Measurements from ENCODE around the gene UGGT2. TPM values are rescaled to one million over a fixed set of nuclear protein-coding genes. Genes with fewer than 3 reads are reported as not detected.

Gene UGGT2
- total and polyA plus RNA-seq, 2 of the 13 experiments (the other 11 are each of a cell fraction or from before 2014, with no cell fraction given): 13.2 to 27.1 TPM

DNA sequence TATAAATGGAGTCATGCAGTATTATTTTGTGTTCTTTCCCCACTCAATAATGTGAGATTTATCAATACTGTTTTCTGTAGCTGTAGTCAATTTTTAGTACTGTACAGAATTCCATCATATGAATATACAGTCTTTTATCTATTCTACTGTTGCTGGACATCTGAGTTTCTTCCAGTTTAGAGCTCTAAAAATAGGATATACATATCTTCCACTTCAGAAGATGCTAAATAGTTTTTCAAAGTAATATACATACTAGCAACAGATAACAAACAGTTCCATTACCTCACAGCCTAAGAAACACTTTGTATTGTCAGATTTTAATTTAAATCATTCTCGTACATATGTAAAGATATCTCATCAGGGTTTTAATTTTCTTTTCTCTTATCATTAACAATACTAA, 149.6 kb downstream of the UGGT2 start:
- no peaks in the 10 kb centered on the region for H3K27me3 ChIP-seq (ENCODE audit: control insufficient read depth in 1 of 2, insufficient read depth in 2 of 2, low read length in 2 of 2)
- CTCF ChIA-PET (ENCODE audit: low intra/inter-chr PET ratio, low total read pairs): no interaction called here
- FAIRE-seq: no peak
- no peaks in the 10 kb centered on the region for H4K20me1 ChIP-seq (ENCODE audit: insufficient read depth, low read length)
- DNase-seq (ENCODE audit: low spot score): no peak
- H3K4me1 ChIP-seq (ENCODE audit: insufficient read depth, low read length): no peaks in the 10 kb centered on the region
- POLR2A ChIA-PET: no interaction called here
- no peak overlapping the region for H3K9ac ChIP-seq (ENCODE audit: insufficient read depth, low read depth, low read length)
- no peaks in the 10 kb centered on the region for H3K79me2 ChIP-seq (ENCODE audit: insufficient read depth, low read length)
- H3K4me2 ChIP-seq (ENCODE audit: low read depth, low read length): no peak overlapping the region
- no peak overlapping the region for H3K27ac ChIP-seq (ENCODE audit: extremely low read length, insufficient read depth, low read length)
- H2AFZ ChIP-seq (ENCODE audit: low read length): no peak overlapping the region
- BruUV-seq (replicated peaks): no TSS peak
- no peak for TF ChIP-seq HOXA9 (CRISPR knock-in tag; IDR thresholded peaks at IDR 0.05; ENCODE audit: borderline replicate concordance)
- H3K36me3 ChIP-seq (replicated peaks in 1 of 2; ENCODE audit: control insufficient read depth in 1 of 2, insufficient read depth in 2 of 2, low read length in 2 of 2): peaks cover 0 to 8% of the 10 kb centered on the region in 2 experiments; a peak in 2 of 5 replicates
- in situ Hi-C loops (cut with HindIII; ENCODE audit: extremely low pct_ligation_motif_present, low pct_unique_long_range_greater_than_20kb) (no loop called here), intact Hi-C loops (cut with micrococcal nuclease; ENCODE audit: unreplicated experiment) (no loop called here)
- no peaks in the 10 kb centered on the region for H3K9me3 ChIP-seq (ENCODE audit: low read length)
- no peak for ATAC-seq
- WGBS (ENCODE audit: low lambda C conversion rate): 93% methylated on average over 1 of the region's 1 CpG
- H3K4me3 ChIP-seq (replicated peaks in 1 of 3; ENCODE audit: insufficient read depth in 1 of 3, low read depth in 2 of 3, low read length in 3 of 3): no peak overlapping the region

DNA sequence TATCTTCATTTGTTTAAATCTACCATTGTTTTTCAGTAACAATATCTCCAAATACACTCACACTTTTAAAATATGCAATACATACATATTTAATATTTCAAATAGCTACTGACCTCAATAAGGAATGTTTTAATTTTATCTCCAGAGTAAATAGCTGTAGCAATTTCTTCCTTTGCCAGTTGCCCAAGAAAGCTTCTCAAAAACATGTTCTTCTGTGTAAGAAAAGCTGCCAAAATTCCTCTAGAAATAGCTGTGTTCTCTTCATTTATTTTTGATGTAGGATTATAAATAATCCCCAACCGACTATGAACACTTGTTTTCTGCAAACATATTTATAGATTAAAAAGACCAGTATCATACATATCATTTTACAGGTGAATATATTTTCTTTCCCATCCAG, 150.5 kb downstream of the UGGT2 start:
- intact Hi-C loops (cut with micrococcal nuclease; ENCODE audit: unreplicated experiment): no loop called here
- ChIA-PET POLR2A (no interaction called here), CTCF (ENCODE audit: low intra/inter-chr PET ratio, low total read pairs) (no interaction called here)
- no peaks in the 10 kb centered on the region for H3K9me3 ChIP-seq (ENCODE audit: low read length)
- in situ Hi-C loops (cut with HindIII; ENCODE audit: extremely low pct_ligation_motif_present, low pct_unique_long_range_greater_than_20kb): no loop called here
- FAIRE-seq: no peak
- H3K9ac ChIP-seq (ENCODE audit: insufficient read depth, low read depth, low read length): no peak overlapping the region
- 94% methylated on average over 1 of the region's 1 CpG for WGBS (ENCODE audit: low lambda C conversion rate)
- no peak overlapping the region for H3K27ac ChIP-seq (ENCODE audit: extremely low read length, insufficient read depth, low read length)
- no peak overlapping the region for H3K4me2 ChIP-seq (ENCODE audit: low read depth, low read length)
- no peak for ATAC-seq
- H3K4me3 ChIP-seq (replicated peaks in 1 of 3; ENCODE audit: insufficient read depth in 1 of 3, low read depth in 2 of 3, low read length in 3 of 3): no peak overlapping the region
- peaks cover 0 to 8% of the 10 kb centered on the region in 2 experiments; a peak in 2 of 5 replicates for H3K36me3 ChIP-seq (replicated peaks in 1 of 2; ENCODE audit: control insufficient read depth in 1 of 2, insufficient read depth in 2 of 2, low read length in 2 of 2)
- no peaks in the 10 kb centered on the region for H3K79me2 ChIP-seq (ENCODE audit: insufficient read depth, low read length)
- no peak for TF ChIP-seq ZNF34 (CRISPR knock-in tag; IDR thresholded peaks at IDR 0.05; ENCODE audit: borderline replicate concordance)
- TF ChIP-seq ISX (CRISPR knock-in tag; conservative IDR thresholded peaks at IDR 0.05): no peak
- TF ChIP-seq ELF3 (CRISPR knock-in tag; IDR thresholded peaks at IDR 0.05): no peak
- TF ChIP-seq XBP1 (CRISPR knock-in tag; IDR thresholded peaks at IDR 0.05): no peak
- TF ChIP-seq KLF12 (CRISPR knock-in tag; IDR thresholded peaks at IDR 0.05; ENCODE audit: borderline replicate concordance): no peak
- TF ChIP-seq, protein P1, sequence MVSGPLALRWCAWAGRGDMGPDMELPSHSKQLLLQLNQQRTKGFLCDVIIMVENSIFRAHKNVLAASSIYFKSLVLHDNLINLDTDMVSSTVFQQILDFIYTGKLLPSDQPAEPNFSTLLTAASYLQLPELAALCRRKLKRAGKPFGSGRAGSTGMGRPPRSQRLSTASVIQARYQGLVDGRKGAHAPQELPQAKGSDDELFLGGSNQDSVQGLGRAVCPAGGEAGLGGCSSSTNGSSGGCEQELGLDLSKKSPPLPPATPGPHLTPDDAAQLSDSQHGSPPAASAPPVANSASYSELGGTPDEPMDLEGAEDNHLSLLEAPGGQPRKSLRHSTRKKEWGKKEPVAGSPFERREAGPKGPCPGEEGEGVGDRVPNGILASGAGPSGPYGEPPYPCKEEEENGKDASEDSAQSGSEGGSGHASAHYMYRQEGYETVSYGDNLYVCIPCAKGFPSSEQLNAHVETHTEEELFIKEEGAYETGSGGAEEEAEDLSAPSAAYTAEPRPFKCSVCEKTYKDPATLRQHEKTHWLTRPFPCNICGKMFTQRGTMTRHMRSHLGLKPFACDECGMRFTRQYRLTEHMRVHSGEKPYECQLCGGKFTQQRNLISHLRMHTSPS (CRISPR knock-in tag; IDR thresholded peaks at IDR 0.05; ENCODE audit: low read depth): no peak
- no peak for TF ChIP-seq EED (CRISPR knock-in tag; IDR thresholded peaks at IDR 0.05)
- TF ChIP-seq ZNF660 (CRISPR knock-in tag; IDR thresholded peaks at IDR 0.05; ENCODE audit: borderline replicate concordance, low read depth): no peak
- TF ChIP-seq TP53 (CRISPR knock-in tag; conservative IDR thresholded peaks at IDR 0.05): no peak
- no peak for TF ChIP-seq KDM2A (CRISPR knock-in tag; IDR thresholded peaks at IDR 0.05; ENCODE audit: borderline replicate concordance, low read depth)
- no peak for TF ChIP-seq PITX1 (CRISPR knock-in tag; IDR thresholded peaks at IDR 0.05)
- TF ChIP-seq MBNL3 (CRISPR knock-in tag; conservative IDR thresholded peaks at IDR 0.05): no peak
- no peak for TF ChIP-seq ZSCAN25 (CRISPR knock-in tag; IDR thresholded peaks at IDR 0.05)
- DNase-seq (ENCODE audit: low spot score): no peak
- H4K20me1 ChIP-seq (ENCODE audit: insufficient read depth, low read length): no peaks in the 10 kb centered on the region
- H2AFZ ChIP-seq (ENCODE audit: low read length): no peak overlapping the region
- no peaks in the 10 kb centered on the region for H3K27me3 ChIP-seq (ENCODE audit: control insufficient read depth in 1 of 2, insufficient read depth in 2 of 2, low read length in 2 of 2)
- BruUV-seq (replicated peaks): no TSS peak
- no peaks in the 10 kb centered on the region for H3K4me1 ChIP-seq (ENCODE audit: insufficient read depth, low read length)
